GM23338 (cell line): ENCODE data around the gene OMA1.

Experiments used
- CREB1 ChIP-seq: fragments of 250-450 bp; sonication (Bioruptor Pico); IDR thresholded peaks from 2 replicates; pipeline ENCODE4 v1.5.0; 2020; ENCODE audit warnings: low read depth, mild to moderate bottlenecking, moderate library complexity
- EZH2 ChIP-seq: fragments of 200-600 bp; sonication (generic); IDR thresholded peaks from one replicate; pipeline ENCODE4 v1.8.0; 2017; ENCODE audit warnings: antibody characterized with exemption, mild to moderate bottlenecking, low read depth; ENCODE audit not compliant: unreplicated experiment
- EZH2phosphoT487 ChIP-seq: fragments of 200-600 bp; sonication (generic); IDR thresholded peaks from one replicate; pipeline ENCODE4 v1.8.1; 2018; ENCODE audit warnings: antibody characterized with exemption; ENCODE audit not compliant: unreplicated experiment
- JUNB ChIP-seq: IDR thresholded peaks from one replicate; pipeline ENCODE4 v1.6.1; 2016; ENCODE audit warnings: antibody characterized with exemption; ENCODE audit not compliant: unreplicated experiment
- NANOG ChIP-seq: IDR thresholded peaks from 2 replicates; pipeline ENCODE4 v1.6.1; 2016; ENCODE audit warnings: antibody characterized with exemption, borderline replicate concordance
- POLR2AphosphoS5 ChIP-seq: IDR thresholded peaks from 2 replicates; pipeline ENCODE4 v1.6.1; 2016; ENCODE audit warnings: antibody characterized with exemption, low read depth
- STAT1 ChIP-seq: IDR thresholded peaks from one replicate; pipeline ENCODE4 v1.6.1; 2016; ENCODE audit warnings: antibody characterized with exemption; ENCODE audit not compliant: unreplicated experiment
- ZNF331 ChIP-seq: fragments of 250-450 bp; sonication (Bioruptor Pico); IDR thresholded peaks from 2 replicates; pipeline ENCODE4 v1.5.0; 2020; ENCODE audit warnings: low read depth, mild to moderate bottlenecking, moderate library complexity
- TF ChIP-seq, protein P1 (sequence below), 2 experiments: fragments of 200-600 bp in 1 of 2; sonication (generic) in 1 of 2; conservative IDR thresholded peaks; 2 replicates each; pipeline versions ENCODE4 v1.5.1 to v1.6.1; 2016 to 2017; ENCODE audit warnings: antibody characterized with exemption in 2 of 2, low read depth in 2 of 2, mild to moderate bottlenecking in 2 of 2, moderate library complexity in 1 of 2
- TF ChIP-seq, protein P2 (sequence below): IDR thresholded peaks from one replicate; pipeline ENCODE4 v1.6.1; 2018; ENCODE audit warnings: antibody characterized with exemption; ENCODE audit not compliant: unreplicated experiment
- TF ChIP-seq, protein P3 (sequence below): IDR thresholded peaks from 2 replicates; pipeline ENCODE4 v1.6.1; 2016; ENCODE audit warnings: antibody characterized with exemption

DNA sequence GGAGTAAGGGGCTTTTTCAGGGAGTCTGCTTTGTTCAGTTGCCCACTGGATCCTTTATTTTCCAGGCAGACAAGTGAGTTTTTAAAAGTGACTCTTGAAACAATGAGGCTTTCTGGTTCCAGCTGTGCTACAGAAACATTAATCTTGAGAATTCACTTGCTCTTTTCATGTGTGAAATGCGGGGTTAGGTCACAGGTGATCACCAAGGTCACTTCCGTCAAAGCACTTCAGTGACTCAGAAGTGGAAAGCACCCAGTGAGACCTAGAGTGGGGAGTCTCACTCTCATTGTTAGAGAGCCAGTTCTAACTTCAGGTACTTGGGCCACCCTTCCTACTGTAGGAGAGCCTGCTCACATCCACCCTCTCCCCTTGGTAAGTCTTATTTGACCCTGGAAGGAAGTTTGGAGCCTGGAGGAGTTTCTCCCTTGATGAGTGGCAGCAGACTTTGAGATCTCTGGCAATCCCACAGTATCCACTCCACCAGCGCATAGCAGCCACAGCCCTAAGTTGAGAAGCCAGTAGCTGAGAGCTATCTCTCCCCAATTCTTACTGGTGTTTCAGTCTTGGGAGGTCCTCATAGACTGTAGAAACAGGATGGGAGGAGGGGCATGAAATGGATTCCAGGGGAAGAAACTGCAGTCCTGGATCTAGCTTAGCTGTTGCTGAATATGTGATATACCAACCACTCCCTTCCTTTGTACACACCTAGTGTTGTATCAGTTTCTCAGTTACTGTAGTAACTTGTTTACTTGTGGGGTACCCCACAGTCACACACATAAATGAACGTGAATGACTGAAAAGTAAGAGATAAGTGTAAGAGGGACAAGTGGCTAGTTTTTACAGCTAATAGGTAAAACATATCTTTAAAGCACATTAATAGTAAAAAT lies 27.4 kb upstream of the OMA1 start:
- TF ChIP-seq, protein P1, sequence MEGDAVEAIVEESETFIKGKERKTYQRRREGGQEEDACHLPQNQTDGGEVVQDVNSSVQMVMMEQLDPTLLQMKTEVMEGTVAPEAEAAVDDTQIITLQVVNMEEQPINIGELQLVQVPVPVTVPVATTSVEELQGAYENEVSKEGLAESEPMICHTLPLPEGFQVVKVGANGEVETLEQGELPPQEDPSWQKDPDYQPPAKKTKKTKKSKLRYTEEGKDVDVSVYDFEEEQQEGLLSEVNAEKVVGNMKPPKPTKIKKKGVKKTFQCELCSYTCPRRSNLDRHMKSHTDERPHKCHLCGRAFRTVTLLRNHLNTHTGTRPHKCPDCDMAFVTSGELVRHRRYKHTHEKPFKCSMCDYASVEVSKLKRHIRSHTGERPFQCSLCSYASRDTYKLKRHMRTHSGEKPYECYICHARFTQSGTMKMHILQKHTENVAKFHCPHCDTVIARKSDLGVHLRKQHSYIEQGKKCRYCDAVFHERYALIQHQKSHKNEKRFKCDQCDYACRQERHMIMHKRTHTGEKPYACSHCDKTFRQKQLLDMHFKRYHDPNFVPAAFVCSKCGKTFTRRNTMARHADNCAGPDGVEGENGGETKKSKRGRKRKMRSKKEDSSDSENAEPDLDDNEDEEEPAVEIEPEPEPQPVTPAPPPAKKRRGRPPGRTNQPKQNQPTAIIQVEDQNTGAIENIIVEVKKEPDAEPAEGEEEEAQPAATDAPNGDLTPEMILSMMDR (conservative IDR thresholded peaks at IDR 0.05; ENCODE audit: low read depth in 2 of 2) = no peak
- no peak for TF ChIP-seq EZH2
- TF ChIP-seq, protein P2, sequence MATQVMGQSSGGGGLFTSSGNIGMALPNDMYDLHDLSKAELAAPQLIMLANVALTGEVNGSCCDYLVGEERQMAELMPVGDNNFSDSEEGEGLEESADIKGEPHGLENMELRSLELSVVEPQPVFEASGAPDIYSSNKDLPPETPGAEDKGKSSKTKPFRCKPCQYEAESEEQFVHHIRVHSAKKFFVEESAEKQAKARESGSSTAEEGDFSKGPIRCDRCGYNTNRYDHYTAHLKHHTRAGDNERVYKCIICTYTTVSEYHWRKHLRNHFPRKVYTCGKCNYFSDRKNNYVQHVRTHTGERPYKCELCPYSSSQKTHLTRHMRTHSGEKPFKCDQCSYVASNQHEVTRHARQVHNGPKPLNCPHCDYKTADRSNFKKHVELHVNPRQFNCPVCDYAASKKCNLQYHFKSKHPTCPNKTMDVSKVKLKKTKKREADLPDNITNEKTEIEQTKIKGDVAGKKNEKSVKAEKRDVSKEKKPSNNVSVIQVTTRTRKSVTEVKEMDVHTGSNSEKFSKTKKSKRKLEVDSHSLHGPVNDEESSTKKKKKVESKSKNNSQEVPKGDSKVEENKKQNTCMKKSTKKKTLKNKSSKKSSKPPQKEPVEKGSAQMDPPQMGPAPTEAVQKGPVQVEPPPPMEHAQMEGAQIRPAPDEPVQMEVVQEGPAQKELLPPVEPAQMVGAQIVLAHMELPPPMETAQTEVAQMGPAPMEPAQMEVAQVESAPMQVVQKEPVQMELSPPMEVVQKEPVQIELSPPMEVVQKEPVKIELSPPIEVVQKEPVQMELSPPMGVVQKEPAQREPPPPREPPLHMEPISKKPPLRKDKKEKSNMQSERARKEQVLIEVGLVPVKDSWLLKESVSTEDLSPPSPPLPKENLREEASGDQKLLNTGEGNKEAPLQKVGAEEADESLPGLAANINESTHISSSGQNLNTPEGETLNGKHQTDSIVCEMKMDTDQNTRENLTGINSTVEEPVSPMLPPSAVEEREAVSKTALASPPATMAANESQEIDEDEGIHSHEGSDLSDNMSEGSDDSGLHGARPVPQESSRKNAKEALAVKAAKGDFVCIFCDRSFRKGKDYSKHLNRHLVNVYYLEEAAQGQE = no peak
- no peak for TF ChIP-seq EZH2phosphoT487
- no peak for TF ChIP-seq JUNB
- TF ChIP-seq POLR2AphosphoS5 = no peak
- no peak for TF ChIP-seq CREB1 (CRISPR knock-in tag)
- TF ChIP-seq STAT1 = no peak
- no peak for TF ChIP-seq NANOG
- TF ChIP-seq, protein P3, sequence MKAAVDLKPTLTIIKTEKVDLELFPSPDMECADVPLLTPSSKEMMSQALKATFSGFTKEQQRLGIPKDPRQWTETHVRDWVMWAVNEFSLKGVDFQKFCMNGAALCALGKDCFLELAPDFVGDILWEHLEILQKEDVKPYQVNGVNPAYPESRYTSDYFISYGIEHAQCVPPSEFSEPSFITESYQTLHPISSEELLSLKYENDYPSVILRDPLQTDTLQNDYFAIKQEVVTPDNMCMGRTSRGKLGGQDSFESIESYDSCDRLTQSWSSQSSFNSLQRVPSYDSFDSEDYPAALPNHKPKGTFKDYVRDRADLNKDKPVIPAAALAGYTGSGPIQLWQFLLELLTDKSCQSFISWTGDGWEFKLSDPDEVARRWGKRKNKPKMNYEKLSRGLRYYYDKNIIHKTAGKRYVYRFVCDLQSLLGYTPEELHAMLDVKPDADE = no peak
- TF ChIP-seq ZNF331 (CRISPR knock-in tag) = no peak
